GM13977 (cell line): ENCODE measurements around the gene CD180.
"Not testable (repeated sequence)": the region's sequence is repeated elsewhere in the genome, so short reads cannot be mapped to it uniquely, and the experiment has no call there.

ENCODE experiments used
- DNase-seq: peaks from one replicate; pipeline ENCODE4 v3.0.0; 2012; ENCODE audit warnings: low spot score
- CTCF ChIP-seq: IDR thresholded peaks from 2 replicates; pipeline ENCODE4 v1.5.1; 2012; ENCODE audit warnings: mild to moderate bottlenecking, control low read depth; ENCODE audit not compliant: insufficient read depth; ENCODE audit errors: extremely low read depth, missing control alignments
- in situ Hi-C: fragments of 300-500 bp; cut with MboI; formaldehyde crosslinking; loops from one replicate; pipeline ENCODE4 v1.12.0; 2022; ENCODE audit warnings: low sequenced_read_pairs, low pct_unique_long_range_greater_than_20kb, mixed read lengths, inconsistent platforms; ENCODE audit not compliant: unreplicated experiment

The CD180 gene

GRCh38 chr5:67178085-67178484 is 18.5 kb downstream of the CD180 start:
- in situ Hi-C loops = no loop called here
- TF ChIP-seq CTCF = no peak
- DNase-seq = no peak

GRCh38 chr5:67176936-67177335 is 19.7 kb downstream of the CD180 start:
- in situ Hi-C loops = no loop called here
- TF ChIP-seq CTCF = no peak
- DNase-seq = no peak

GRCh38 chr5:67173959-67174358 is 22.6 kb downstream of the CD180 start:
- in situ Hi-C loops = no loop called here
- TF ChIP-seq CTCF = no peak
- no peak for DNase-seq

- DNase-seq, in situ Hi-C loops: not testable (repeated sequence)
Observed at GRCh38 chr5:67173351-67173750, 23.2 kb downstream of the CD180 start.

GRCh38 chr5:67170767-67171166 is 25.8 kb downstream of the CD180 start:
- in situ Hi-C loops = no loop called here
- no peak for TF ChIP-seq CTCF
- DNase-seq = no peak

GRCh38 chr5:67168069-67168468 is 28.5 kb downstream of the CD180 start:
- TF ChIP-seq CTCF = no peak
- in situ Hi-C loops = no loop called here
- DNase-seq = no peak

- in situ Hi-C loops = no loop called here
- TF ChIP-seq CTCF = no peak
- peak; percentile 45 for DNase-seq
Observed at GRCh38 chr5:67166460-67167285, 29.9 kb downstream of the CD180 start.
